WERI-Rb-1 (cell line): ENCODE measurements around the gene SLC13A5.
A peak's percentile ranks its signal among the peaks of the same experiment; 100 is the strongest.
"Not testable (repeated sequence)": the region's sequence is repeated elsewhere in the genome, so short reads cannot be mapped to it uniquely, and the experiment has no call there.

Source experiments
- DNase-seq: peaks from one replicate; pipeline ENCODE4 v3.0.0-alpha.2; 2020
- H3K27ac ChIP-seq: fragments of 250-450 bp; sonication (Bioruptor Pico); 2 replicates; pipeline ENCODE4 v1.5.1; 2020; ENCODE audit warnings: mild to moderate bottlenecking, moderate library complexity
- H3K27me3 ChIP-seq: fragments of 250-450 bp; sonication (Bioruptor Pico); 2 replicates; pipeline ENCODE4 v1.5.1; 2021; ENCODE audit warnings: mild to moderate bottlenecking, low read depth, moderate library complexity; ENCODE audit not compliant: insufficient read depth, severe bottlenecking
- H3K36me3 ChIP-seq: fragments of 250-450 bp; sonication (Bioruptor Pico); 2 replicates; pipeline ENCODE4 v1.5.1; 2020; ENCODE audit warnings: mild to moderate bottlenecking, moderate library complexity
- H3K4me3 ChIP-seq: 2 replicates; pipeline ENCODE4 v1.5.1; 2011; ENCODE audit warnings: low read depth, mild to moderate bottlenecking, control low read depth, low read length
- H3K9me3 ChIP-seq: fragments of 250-450 bp; sonication (Bioruptor Pico); 2 replicates; pipeline ENCODE4 v1.5.1; 2021; ENCODE audit warnings: mild to moderate bottlenecking, moderate library complexity; ENCODE audit not compliant: severe bottlenecking
- CTCF ChIP-seq: IDR thresholded peaks from 2 replicates; pipeline ENCODE4 v1.5.1; 2011; ENCODE audit warnings: low read depth, mild to moderate bottlenecking, control low read depth, inconsistent platforms, low read length

SLC13A5 gene

GRCh38 chr17:6667516-6667915 lies 45.7 kb downstream of the SLC13A5 start:
- TF ChIP-seq CTCF, result no peak
- DNase-seq, result no peak
- Histone ChIP-seq H3K27ac (no peak overlapping the region), H3K4me3 (no peak overlapping the region), H3K36me3 (no peaks in the 10 kb centered on the region), H3K27me3 (no peaks in the 10 kb centered on the region), H3K9me3 (no peaks in the 10 kb centered on the region)

GRCh38 chr17:6666557-6666956 lies 46.6 kb downstream of the SLC13A5 start:
- Histone ChIP-seq H3K27me3 (no peaks in the 10 kb centered on the region), H3K4me3 (no peak overlapping the region), H3K9me3 (no peaks in the 10 kb centered on the region), H3K36me3 (no peaks in the 10 kb centered on the region), H3K27ac (no peak overlapping the region)
- DNase-seq, result no peak
- TF ChIP-seq CTCF, result no peak

- Histone ChIP-seq H3K4me3 (no peak overlapping the region), H3K9me3 (no peaks in the 10 kb centered on the region), H3K36me3 (no peaks in the 10 kb centered on the region), H3K27me3 (no peaks in the 10 kb centered on the region), H3K27ac (no peak overlapping the region)
- peak; percentile 70 for DNase-seq
- TF ChIP-seq CTCF, result peak; percentile 87
These were observed 47.1 kb downstream of the SLC13A5 start for GRCh38 chr17:6666077-6666521.

GRCh38 chr17:6663200-6663599 lies 50.0 kb downstream of the SLC13A5 start:
- H3K36me3 ChIP-seq, H3K27ac ChIP-seq, H3K27me3 ChIP-seq, H3K4me3 ChIP-seq, H3K9me3 ChIP-seq, DNase-seq: not testable (repeated sequence)

- Histone ChIP-seq H3K27me3 (no peaks in the 10 kb centered on the region), H3K36me3 (no peaks in the 10 kb centered on the region), H3K4me3 (no peak overlapping the region), H3K27ac (no peak overlapping the region), H3K9me3 (no peaks in the 10 kb centered on the region)
- no peak for DNase-seq
- no peak for TF ChIP-seq CTCF
These were observed 51.7 kb downstream of the SLC13A5 start for GRCh38 chr17:6661464-6661848.

- Histone ChIP-seq H3K27me3 (no peaks in the 10 kb centered on the region), H3K36me3 (no peaks in the 10 kb centered on the region), H3K4me3 (no peak overlapping the region), H3K9me3 (no peaks in the 10 kb centered on the region), H3K27ac (no peak overlapping the region)
- no peak for TF ChIP-seq CTCF
- DNase-seq, result no peak
These were observed 52.2 kb downstream of the SLC13A5 start for GRCh38 chr17:6660805-6661463.
